HepG2 (cell line): ENCODE data around the gene ZNF618. TPM values are rescaled to one million over a fixed set of nuclear protein-coding genes. Genes with fewer than 3 reads are reported as not detected.

ENCODE experiments used
- ATAC-seq: fragments of 200-7000 bp; cut with Tn5 transposase; 3 replicates; pipeline ENCODE4 v1.9.1; 2020; ENCODE audit warnings: mild to moderate bottlenecking, moderate library complexity
- BruUV-seq: library from RNA; stranded (reverse); fragments of 400-500 nt; replicated peaks from 2 replicates; lab custom pipeline; 2021; lab: Mats Ljungman, UMichigan
- CTCF ChIA-PET: fragments of 300-600 bp; formaldehyde crosslinking; extraction: SDS; loops from one replicate; lab custom pipeline; 2021; ENCODE audit warnings: low total read pairs, inconsistent platforms, low intra/inter-chr PET ratio; lab: Yijun Ruan, JAX
- POLR2A ChIA-PET: fragments of 350-600 bp; sonication (Branson Sonifier 250); formaldehyde crosslinking; loops from one replicate; lab custom pipeline; 2020; ENCODE audit warnings: antibody characterized with exemption, inconsistent platforms; lab: Yijun Ruan, JAX
- DNase-seq: peaks from one replicate; pipeline ENCODE4 v3.0.0-alpha.2; 2015; ENCODE audit warnings: low spot score
- FAIRE-seq: peaks from 3 replicates; lab custom pipeline; 2011; peaks lifted over from hg19 to GRCh38; lab: Jason Lieb, UNC
- H2AFZ ChIP-seq: one replicate; pipeline ENCODE4 v1.6.1; 2011; ENCODE audit warnings: low read length, inconsistent platforms
- H3K27ac ChIP-seq: fragments of 300-600 bp; 3 replicates; pipeline ENCODE4 v1.8.0; 2011; ENCODE audit warnings: mixed run types, mild to moderate bottlenecking, mixed read lengths, low read length, inconsistent platforms; ENCODE audit not compliant: insufficient read depth; ENCODE audit errors: extremely low read length
- H3K27me3 ChIP-seq, 2 experiments: fragments of 200-600 bp in 1 of 2; 2 replicates in 1 of 2; 3 replicates in 1 of 2; pipeline versions ENCODE4 v1.6.0 to v1.8.0; 2011; ENCODE audit warnings: low read length in 2 of 2, mild to moderate bottlenecking in 2 of 2, moderate library complexity in 2 of 2, inconsistent platforms in 1 of 2; ENCODE audit not compliant: insufficient read depth in 2 of 2, control insufficient read depth in 1 of 2
- H3K36me3 ChIP-seq, 2 experiments: fragments of 200-600 bp in 1 of 2; replicated peaks in 1 of 2; 2 replicates in 1 of 2; 3 replicates in 1 of 2; pipeline versions ENCODE4 v1.5.1 to v1.8.0; 2011; ENCODE audit warnings: low read length in 2 of 2, inconsistent platforms in 1 of 2; ENCODE audit not compliant: insufficient read depth in 2 of 2, control insufficient read depth in 1 of 2
- H3K4me1 ChIP-seq: 2 replicates; pipeline ENCODE4 v1.5.1; 2012; ENCODE audit warnings: low read length, inconsistent platforms; ENCODE audit not compliant: insufficient read depth
- H3K4me2 ChIP-seq: 2 replicates; pipeline ENCODE4 v1.6.0; 2011; ENCODE audit warnings: low read depth, low read length, inconsistent platforms
- H3K4me3 ChIP-seq, 3 experiments: fragments of 200-600 bp in 1 of 3; sonication (generic), shearing (Covaris generic) in 1 of 3; replicated peaks in 1 of 3; 2 replicates each; pipeline ENCODE4 v1.5.1; 2011 to 2016; ENCODE audit warnings: low read length in 3 of 3, inconsistent platforms in 2 of 3, low read depth in 2 of 3, mild to moderate bottlenecking in 2 of 3, control low read depth in 1 of 3, mixed read lengths in 1 of 3; ENCODE audit not compliant: insufficient read depth in 1 of 3
- H3K79me2 ChIP-seq: one replicate; pipeline ENCODE4 v1.6.1; 2011; ENCODE audit warnings: low read length, inconsistent platforms; ENCODE audit not compliant: insufficient read depth
- H3K9ac ChIP-seq: 2 replicates; pipeline ENCODE4 v1.6.0; 2011; ENCODE audit warnings: mild to moderate bottlenecking, low read depth, low read length, inconsistent platforms; ENCODE audit not compliant: insufficient read depth
- H3K9me3 ChIP-seq: 2 replicates; pipeline ENCODE4 v1.5.1; 2012; ENCODE audit warnings: mild to moderate bottlenecking, low read length
- H4K20me1 ChIP-seq: 2 replicates; pipeline ENCODE4 v1.6.0; 2011; ENCODE audit warnings: inconsistent platforms, mild to moderate bottlenecking, low read length, moderate library complexity; ENCODE audit not compliant: insufficient read depth
- FOXC1 ChIP-seq: sonication (generic); formaldehyde crosslinking; IDR thresholded peaks from 2 replicates; pipeline ENCODE4 v1.8.0; 2022; ENCODE audit warnings: mild to moderate bottlenecking, missing genetic modification reagents, borderline replicate concordance
- GABPB1 ChIP-seq: IDR thresholded peaks from 2 replicates; pipeline ENCODE4 v1.6.1; 2016; ENCODE audit warnings: mild to moderate bottlenecking, missing genetic modification reagents, moderate library complexity, missing compliant biosample characterization
- KLF6 ChIP-seq: IDR thresholded peaks from 2 replicates; pipeline ENCODE4 v1.8.0; 2016; ENCODE audit warnings: missing biosample characterization, missing genetic modification reagents
- MTF2 ChIP-seq: sonication (generic); formaldehyde crosslinking; IDR thresholded peaks from 2 replicates; pipeline ENCODE4 v1.5.0; 2020; ENCODE audit warnings: missing genetic modification reagents, borderline replicate concordance
- MYNN ChIP-seq: sonication (generic); formaldehyde crosslinking; IDR thresholded peaks from 2 replicates; pipeline ENCODE4 v1.4.0; 2020; ENCODE audit warnings: mild to moderate bottlenecking, low read depth, missing genetic modification reagents
- NBN ChIP-seq: fragments of 450-650 bp; conservative IDR thresholded peaks from 2 replicates; pipeline ENCODE4 v1.6.1; 2017
- NR2F1 ChIP-seq, 2 experiments: fragments of 450-650 bp in 1 of 2; formaldehyde crosslinking in 1 of 2; IDR thresholded peaks; 2 replicates each; pipeline versions ENCODE4 v1.5.0 to v1.6.1; 2016 to 2020; ENCODE audit warnings: mild to moderate bottlenecking in 1 of 2, missing compliant biosample characterization in 1 of 2, missing genetic modification reagents in 1 of 2, moderate library complexity in 1 of 2
- REXO4 ChIP-seq: sonication (generic); formaldehyde crosslinking; IDR thresholded peaks from 2 replicates; pipeline ENCODE4 v1.8.0; 2022; ENCODE audit warnings: missing genetic modification reagents, mild to moderate bottlenecking, borderline replicate concordance
- SMAD9 ChIP-seq: sonication (generic); formaldehyde crosslinking; IDR thresholded peaks from 2 replicates; pipeline ENCODE4 v1.5.1; 2020; ENCODE audit warnings: mild to moderate bottlenecking, missing genetic modification reagents
- STAT5B ChIP-seq: sonication (generic); formaldehyde crosslinking; IDR thresholded peaks from 2 replicates; pipeline ENCODE4 v1.4.0; 2020; ENCODE audit warnings: missing genetic modification reagents
- U2AF1 ChIP-seq: fragments of 200-400 bp; formaldehyde crosslinking; optimal IDR thresholded peaks from 2 replicates; pipeline ENCODE3; 2017; ENCODE audit warnings: mild to moderate bottlenecking, low read depth, low read length
- ZNF124 ChIP-seq: sonication (generic); formaldehyde crosslinking; IDR thresholded peaks from 2 replicates; pipeline ENCODE4 v1.4.0; 2020; ENCODE audit warnings: missing genetic modification reagents
- ZNF354B ChIP-seq: sonication (generic); formaldehyde crosslinking; IDR thresholded peaks from 2 replicates; pipeline ENCODE4 v1.8.0; 2022; ENCODE audit warnings: mild to moderate bottlenecking, missing genetic modification reagents
- ZNF720 ChIP-seq: sonication (generic); formaldehyde crosslinking; IDR thresholded peaks from 2 replicates; pipeline ENCODE4 v1.4.0; 2020; ENCODE audit warnings: missing genetic modification reagents
- ZNF780A ChIP-seq: sonication (generic); formaldehyde crosslinking; IDR thresholded peaks from 2 replicates; pipeline ENCODE4 v1.8.0; 2022; ENCODE audit warnings: mild to moderate bottlenecking, missing genetic modification reagents, moderate library complexity
- WGBS: methylation state at CpG from one replicate; pipeline ENCODE4 v1.1.6; 2017; ENCODE audit warnings: low lambda C conversion rate; 5-methylcytosine and 5-hydroxymethylcytosine counted together
- in situ Hi-C: cut with HindIII; loops from 2 replicates; pipeline ENCODE4 v1.10.0; 2017; ENCODE audit warnings: low pct_unique_long_range_greater_than_20kb; ENCODE audit not compliant: extremely low pct_ligation_motif_present
- intact Hi-C: fragments of 100-400 bp; cut with micrococcal nuclease; formaldehyde crosslinking; loops from one replicate; pipeline ENCODE4 v1.10.0; 2022; ENCODE audit not compliant: unreplicated experiment
- polyA plus RNA-seq, 8 experiments: library from polyadenylated mRNA; depleted of rRNA in 3 of 8; stranded (reverse) in 7 of 8; unstranded in 1 of 8; fragments of >200 nt; fragmentation: Illumina TruSeq in 4 of 8; extraction: Trizol in 4 of 8; gene quantifications; 2 replicates each; pipeline versions ENCODE4 v1.2.1 to v1.2.3, GENCODE V29; 2011 to 2016; ENCODE audit warnings: low read depth in 4 of 8, missing spikeins in 1 of 8, mixed read lengths in 1 of 8; ENCODE audit not compliant: insufficient read depth in 1 of 8
- total RNA-seq, 5 experiments: library from RNA; depleted of rRNA; stranded (reverse); fragments of >200 nt; fragmentation: Illumina TruSeq; extraction: Trizol; gene quantifications; 2 replicates each; pipeline ENCODE4 v1.2.3, GENCODE V29; 2016; ENCODE audit warnings: low read depth in 1 of 5
- TF ChIP-seq, protein P1 (sequence below): IDR thresholded peaks from 2 replicates; pipeline ENCODE4 v1.6.1; 2016; ENCODE audit warnings: missing biosample characterization, missing genetic modification reagents, low read depth
- TF ChIP-seq, protein P2 (sequence below): sonication (generic); formaldehyde crosslinking; IDR thresholded peaks from 2 replicates; pipeline ENCODE4 v1.4.0; 2020; ENCODE audit warnings: missing genetic modification reagents
- TF ChIP-seq, protein P3 (sequence below): sonication (generic); formaldehyde crosslinking; IDR thresholded peaks from 2 replicates; pipeline ENCODE4 v1.4.0; 2020; ENCODE audit warnings: missing genetic modification reagents

The ZNF618 gene
- total and polyA plus RNA-seq, 2 of the 13 experiments (the other 11 are each of a cell fraction or from before 2014, with no cell fraction given): 0.07 TPM

DNA sequence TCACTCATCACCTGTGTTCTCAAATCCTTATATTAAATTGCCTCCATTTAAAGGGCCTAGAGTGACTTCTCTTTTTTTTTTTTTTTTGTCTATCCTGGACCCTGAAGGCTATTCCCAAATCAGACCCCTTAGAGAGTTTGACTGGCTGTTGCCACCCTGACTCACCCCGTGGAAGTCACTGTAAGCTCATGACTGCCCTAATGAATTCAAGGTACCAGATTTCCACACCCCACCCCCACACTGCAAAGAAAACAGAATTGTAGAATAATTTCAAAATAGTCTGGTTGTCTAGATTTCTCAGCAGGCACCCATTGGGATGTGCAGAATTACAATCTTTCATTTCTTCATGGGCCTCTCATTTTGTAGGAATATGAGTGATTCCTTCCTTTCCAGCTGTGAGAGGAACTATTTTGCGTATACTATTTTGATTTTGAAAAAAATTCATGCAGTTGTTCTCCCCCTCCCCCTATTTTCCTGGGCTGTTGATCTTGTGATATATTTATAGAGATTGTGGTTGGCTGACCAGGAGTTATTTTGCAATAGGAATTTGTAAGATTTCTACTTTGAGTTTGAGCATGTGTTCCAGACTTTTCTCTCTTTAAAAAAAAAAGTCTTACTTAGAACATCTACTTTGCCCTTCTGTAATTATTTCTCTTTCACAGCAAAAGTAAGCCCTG lies 79.1 kb downstream of the ZNF618 start:
- Histone ChIP-seq H3K79me2 (no peaks in the 10 kb centered on the region), H3K27me3 (no peaks in the 10 kb centered on the region), H3K9me3 (no peaks in the 10 kb centered on the region), H3K4me3 (no peak overlapping the region), H3K9ac (no peak overlapping the region), H4K20me1 (no peaks in the 10 kb centered on the region), H2AFZ (no peak overlapping the region), H3K4me2 (no peak overlapping the region), H3K4me1 (no peaks in the 10 kb centered on the region), H3K27ac (no peak overlapping the region), H3K36me3 (no peaks in the 10 kb centered on the region)
- ATAC-seq (no peak), FAIRE-seq (no peak), DNase-seq (no peak)
- ChIA-PET POLR2A (no interaction called here), CTCF (no interaction called here)
- in situ Hi-C loops: no loop called here
- BruUV-seq: no TSS peak
- WGBS: 52% methylated on average over 2 of the region's 2 CpGs
- TF ChIP-seq REXO4 (no peak), ZNF354B (no peak), STAT5B (CRISPR knock-in tag) (no peak), ZNF720 (CRISPR knock-in tag) (no peak), FOXC1 (no peak), MTF2 (CRISPR knock-in tag) (no peak), NBN (no peak), U2AF1 (no peak), KLF6 (CRISPR knock-in tag) (no peak), SMAD9 (CRISPR knock-in tag) (no peak), MYNN (CRISPR knock-in tag) (no peak), GABPB1 (CRISPR knock-in tag) (no peak), ZNF124 (CRISPR knock-in tag) (no peak), NR2F1 (CRISPR knock-in tag; IDR thresholded peaks at IDR 0.05) (no peak), ZNF780A (no peak)
- TF ChIP-seq, protein P1, sequence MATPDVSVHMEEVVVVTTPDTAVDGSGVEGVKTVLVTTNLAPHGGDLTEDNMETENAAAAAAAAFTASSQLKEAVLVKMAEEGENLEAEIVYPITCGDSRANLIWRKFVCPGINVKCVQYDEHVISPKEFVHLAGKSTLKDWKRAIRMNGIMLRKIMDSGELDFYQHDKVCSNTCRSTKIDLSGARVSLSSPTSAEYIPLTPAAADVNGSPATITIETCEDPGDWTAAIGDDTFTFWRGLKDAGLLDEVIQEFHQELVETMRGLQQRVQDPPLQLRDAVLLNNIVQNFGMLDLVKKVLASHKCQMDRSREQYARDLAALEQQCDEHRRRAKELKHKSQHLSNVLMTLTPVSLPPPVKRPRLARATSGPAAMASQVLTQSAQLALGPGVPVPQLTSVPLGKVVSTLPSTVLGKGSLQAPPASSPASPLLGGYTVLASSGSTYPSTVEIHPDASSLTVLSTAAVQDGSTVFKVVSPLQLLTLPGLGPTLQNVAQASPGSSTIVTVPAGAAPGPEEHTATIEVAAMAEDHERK (CRISPR knock-in tag): no peak
- TF ChIP-seq, protein P2, sequence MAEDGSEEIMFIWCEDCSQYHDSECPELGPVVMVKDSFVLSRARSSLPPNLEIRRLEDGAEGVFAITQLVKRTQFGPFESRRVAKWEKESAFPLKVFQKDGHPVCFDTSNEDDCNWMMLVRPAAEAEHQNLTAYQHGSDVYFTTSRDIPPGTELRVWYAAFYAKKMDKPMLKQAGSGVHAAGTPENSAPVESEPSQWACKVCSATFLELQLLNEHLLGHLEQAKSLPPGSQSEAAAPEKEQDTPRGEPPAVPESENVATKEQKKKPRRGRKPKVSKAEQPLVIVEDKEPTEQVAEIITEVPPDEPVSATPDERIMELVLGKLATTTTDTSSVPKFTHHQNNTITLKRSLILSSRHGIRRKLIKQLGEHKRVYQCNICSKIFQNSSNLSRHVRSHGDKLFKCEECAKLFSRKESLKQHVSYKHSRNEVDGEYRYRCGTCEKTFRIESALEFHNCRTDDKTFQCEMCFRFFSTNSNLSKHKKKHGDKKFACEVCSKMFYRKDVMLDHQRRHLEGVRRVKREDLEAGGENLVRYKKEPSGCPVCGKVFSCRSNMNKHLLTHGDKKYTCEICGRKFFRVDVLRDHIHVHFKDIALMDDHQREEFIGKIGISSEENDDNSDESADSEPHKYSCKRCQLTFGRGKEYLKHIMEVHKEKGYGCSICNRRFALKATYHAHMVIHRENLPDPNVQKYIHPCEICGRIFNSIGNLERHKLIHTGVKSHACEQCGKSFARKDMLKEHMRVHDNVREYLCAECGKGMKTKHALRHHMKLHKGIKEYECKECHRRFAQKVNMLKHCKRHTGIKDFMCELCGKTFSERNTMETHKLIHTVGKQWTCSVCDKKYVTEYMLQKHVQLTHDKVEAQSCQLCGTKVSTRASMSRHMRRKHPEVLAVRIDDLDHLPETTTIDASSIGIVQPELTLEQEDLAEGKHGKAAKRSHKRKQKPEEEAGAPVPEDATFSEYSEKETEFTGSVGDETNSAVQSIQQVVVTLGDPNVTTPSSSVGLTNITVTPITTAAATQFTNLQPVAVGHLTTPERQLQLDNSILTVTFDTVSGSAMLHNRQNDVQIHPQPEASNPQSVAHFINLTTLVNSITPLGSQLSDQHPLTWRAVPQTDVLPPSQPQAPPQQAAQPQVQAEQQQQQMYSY: no peak
- TF ChIP-seq, protein P3, sequence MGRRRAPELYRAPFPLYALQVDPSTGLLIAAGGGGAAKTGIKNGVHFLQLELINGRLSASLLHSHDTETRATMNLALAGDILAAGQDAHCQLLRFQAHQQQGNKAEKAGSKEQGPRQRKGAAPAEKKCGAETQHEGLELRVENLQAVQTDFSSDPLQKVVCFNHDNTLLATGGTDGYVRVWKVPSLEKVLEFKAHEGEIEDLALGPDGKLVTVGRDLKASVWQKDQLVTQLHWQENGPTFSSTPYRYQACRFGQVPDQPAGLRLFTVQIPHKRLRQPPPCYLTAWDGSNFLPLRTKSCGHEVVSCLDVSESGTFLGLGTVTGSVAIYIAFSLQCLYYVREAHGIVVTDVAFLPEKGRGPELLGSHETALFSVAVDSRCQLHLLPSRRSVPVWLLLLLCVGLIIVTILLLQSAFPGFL (CRISPR knock-in tag): no peak
- intact Hi-C loops: no loop called here
